Uterus (tissue), 2 donors: ENCODE measurements around the gene VPS35L.

Source experiments
- CTCF ChIP-seq, 4 experiments: fragments of 200-600 bp in 2 of 4; fragments of 450-650 bp in 2 of 4; sonication (generic) in 2 of 4; IDR thresholded peaks; one replicate each; pipeline ENCODE4 v1.5.1; 2016 to 2019; ENCODE audit warnings: antibody characterized with exemption in 4 of 4, mild to moderate bottlenecking in 2 of 4, moderate library complexity in 1 of 4
- POLR2A ChIP-seq, 2 donors: fragments of 450-650 bp; IDR thresholded peaks; one replicate each; pipeline ENCODE4 v1.6.1; 2016; ENCODE audit warnings: antibody characterized with exemption in 2 of 2, mild to moderate bottlenecking in 1 of 2, moderate library complexity in 1 of 2

GRCh38 chr16:19680881-19681340 is 125.4 kb downstream of the VPS35L start:
- TF ChIP-seq CTCF (IDR thresholded peaks at IDR 0.05) (no peak), POLR2A (IDR thresholded peaks at IDR 0.05) (no peak)
